Naive thymus-derived CD4-positive, alpha-beta T cell (primary cell): ENCODE results near the gene GID4. TPM values are rescaled to one million over a fixed set of nuclear protein-coding genes. Genes with fewer than 3 reads are reported as not detected.

Experiments used
- ATAC-seq: fragments of 150-1000 bp; cut with Tn5 transposase; 2 replicates; pipeline ENCODE4 v1.10.0; 2021; ENCODE audit warnings: mild to moderate bottlenecking, moderate library complexity
- CTCF ChIA-PET: fragments of 350-600 bp; sonication (Branson Sonifier 250); formaldehyde crosslinking; loops from one replicate; lab custom pipeline; 2021; ENCODE audit warnings: antibody characterized with exemption; lab: Charles Lee
- POLR2A ChIA-PET: fragments of 350-600 bp; sonication (Branson Sonifier 250); formaldehyde crosslinking; loops from one replicate; lab custom pipeline; 2021; ENCODE audit warnings: antibody characterized with exemption, inconsistent platforms; lab: Charles Lee
- DNase-seq, 9 donors: peaks; one replicate each; pipeline versions ENCODE4 v3.0.0 to v3.0.0-alpha.2; 2020 to 2022; ENCODE audit warnings: mixed read lengths in 1 of 9
- H3K27ac ChIP-seq: one replicate; pipeline ENCODE4 v1.7.0; 2013; ENCODE audit warnings: mild to moderate bottlenecking, low read depth, low read length, moderate library complexity
- H3K27me3 ChIP-seq, 2 donors: one replicate each; pipeline ENCODE4 v1.7.0; 2013; ENCODE audit warnings: low read length in 2 of 2, mild to moderate bottlenecking in 2 of 2, moderate library complexity in 2 of 2; ENCODE audit not compliant: control insufficient read depth in 2 of 2, insufficient read depth in 2 of 2
- H3K36me3 ChIP-seq, 3 experiments: 1 replicate in 2 of 3; 2 replicates in 1 of 3; pipeline ENCODE4 v1.7.0; 2013; ENCODE audit warnings: low read length in 3 of 3, mild to moderate bottlenecking in 3 of 3, moderate library complexity in 1 of 3; ENCODE audit not compliant: insufficient read depth in 3 of 3, control insufficient read depth in 2 of 3
- H3K4me1 ChIP-seq, 2 donors: one replicate each; pipeline ENCODE4 v1.7.0; 2013; ENCODE audit warnings: low read length in 2 of 2, mild to moderate bottlenecking in 2 of 2, moderate library complexity in 1 of 2; ENCODE audit not compliant: control insufficient read depth in 2 of 2, insufficient read depth in 2 of 2
- H3K4me3 ChIP-seq: 2 replicates; pipeline ENCODE4 v1.7.0; 2013; ENCODE audit warnings: mild to moderate bottlenecking, low read length
- H3K9me3 ChIP-seq, 3 experiments: 1 replicate in 2 of 3; 2 replicates in 1 of 3; pipeline ENCODE4 v1.7.0; 2013; ENCODE audit warnings: low read length in 3 of 3; ENCODE audit not compliant: control insufficient read depth in 2 of 3
- H3K27ac Mint-ChIP-seq, 9 donors: one replicate each; pipeline ENCODE4 v1.8.0; 2020 to 2022; ENCODE audit warnings: mixed read lengths in 9 of 9, mild to moderate bottlenecking in 8 of 9, moderate library complexity in 5 of 9, inconsistent platforms in 2 of 9
- H3K27me3 Mint-ChIP-seq, 5 donors: one replicate each; pipeline ENCODE4 v1.8.0; 2021 to 2022; ENCODE audit warnings: mixed read lengths in 5 of 5, mild to moderate bottlenecking in 1 of 5
- H3K36me3 Mint-ChIP-seq, 5 donors: one replicate each; pipeline ENCODE4 v1.8.0; 2020 to 2022; ENCODE audit warnings: mixed read lengths in 5 of 5, mild to moderate bottlenecking in 3 of 5, inconsistent platforms in 1 of 5
- H3K4me1 Mint-ChIP-seq, 7 donors: one replicate each; pipeline ENCODE4 v1.8.0; 2020 to 2022; ENCODE audit warnings: mixed read lengths in 7 of 7, mild to moderate bottlenecking in 3 of 7, inconsistent platforms in 1 of 7
- H3K4me3 Mint-ChIP-seq, 10 donors: one replicate each; pipeline ENCODE4 v1.8.0; 2020 to 2022; ENCODE audit warnings: mild to moderate bottlenecking in 10 of 10, mixed read lengths in 10 of 10, moderate library complexity in 6 of 10, inconsistent platforms in 2 of 10
- H3K9me3 Mint-ChIP-seq, 11 donors: one replicate each; pipeline ENCODE4 v1.8.0; 2020 to 2022; ENCODE audit warnings: mixed read lengths in 11 of 11, mild to moderate bottlenecking in 4 of 11, inconsistent platforms in 1 of 11, moderate library complexity in 1 of 11
- intact Hi-C, 2 donors: fragments of 100-400 bp; cut with micrococcal nuclease; formaldehyde crosslinking; loops; one replicate each; pipeline ENCODE4 v1.15.1; 2023
- polyA plus RNA-seq, 2 donors: library from polyadenylated mRNA; unstranded; fragments of 300-500 nt; fragmentation: Illumina TruSeq; gene quantifications; one replicate each; pipeline ENCODE4 v1.2.3, GENCODE V29; 2021
- total RNA-seq, 6 experiments: library from RNA in 5 of 6; stranded (reverse) in 5 of 6; gene quantifications; 1 replicate in 5 of 6; 2 replicates in 1 of 6; pipeline ENCODE4 v1.2.3 and lab custom pipeline; 2021 to 2026

GID4 gene
- total and polyA plus RNA-seq, 7 experiments from 2014 or later, result 5.9 to 11.4 (median 7.0) TPM

- Mint-ChIP-seq H3K27ac (no peak overlapping the region), H3K9me3 (no peaks in the 10 kb centered on the region), H3K4me1 (no peaks in the 10 kb centered on the region), H3K4me3 (no peak overlapping the region), H3K36me3 (peaks cover 0 to 4% (median 0%) of the 10 kb centered on the region in 5 donors), H3K27me3 (no peaks in the 10 kb centered on the region)
- ChIA-PET POLR2A (no interaction called here), CTCF (no interaction called here)
- Histone ChIP-seq H3K4me1 (no peaks in the 10 kb centered on the region), H3K27ac (no peak overlapping the region), H3K4me3 (no peak overlapping the region), H3K27me3 (no peaks in the 10 kb centered on the region), H3K36me3 (peaks cover 0 to 44% (median 0%) of the 10 kb centered on the region in 3 experiments), H3K9me3 (no peaks in the 10 kb centered on the region)
- intact Hi-C loops, result no loop called here
- DNase-seq (no peak), ATAC-seq (no peak)
Measured at GRCh38 chr17:18107971-18108370, 68.8 kb downstream of the GID4 start.

- Histone ChIP-seq H3K27ac (no peak within 1 kb of the TSS), H3K27me3 (no peaks in the 10 kb centered on the region), H3K9me3 (no peaks in the 10 kb centered on the region), H3K4me3 (no peak within 1 kb of the TSS), H3K4me1 (no peaks in the 10 kb centered on the region), H3K36me3 (peaks cover 0 to 38% (median 0%) of the 10 kb centered on the region in 3 experiments)
- Mint-ChIP-seq H3K4me1 (no peaks in the 10 kb centered on the region), H3K4me3 (no peak within 1 kb of the TSS), H3K36me3 (peaks cover 0 to 4% (median 0%) of the 10 kb centered on the region in 5 donors), H3K27ac (peak within 1 kb of the TSS in 5 of 9 donors; percentile 18 to 56 (median 49)), H3K27me3 (no peaks in the 10 kb centered on the region), H3K9me3 (no peaks in the 10 kb centered on the region)
- ATAC-seq (no peak), DNase-seq (no peak)
- ChIA-PET CTCF (no interaction called here), POLR2A (no interaction called here)
- intact Hi-C loops, result no loop called here
Measured at GRCh38 chr17:18108401-18109312, 69.4 kb downstream of the GID4 start, which contains the start of gene MYO15A. TSS of gene MYO15A (plus strand) at chr17:18108756. CDS start at chr17:18118801, 10,045 bp downstream.

DNA sequence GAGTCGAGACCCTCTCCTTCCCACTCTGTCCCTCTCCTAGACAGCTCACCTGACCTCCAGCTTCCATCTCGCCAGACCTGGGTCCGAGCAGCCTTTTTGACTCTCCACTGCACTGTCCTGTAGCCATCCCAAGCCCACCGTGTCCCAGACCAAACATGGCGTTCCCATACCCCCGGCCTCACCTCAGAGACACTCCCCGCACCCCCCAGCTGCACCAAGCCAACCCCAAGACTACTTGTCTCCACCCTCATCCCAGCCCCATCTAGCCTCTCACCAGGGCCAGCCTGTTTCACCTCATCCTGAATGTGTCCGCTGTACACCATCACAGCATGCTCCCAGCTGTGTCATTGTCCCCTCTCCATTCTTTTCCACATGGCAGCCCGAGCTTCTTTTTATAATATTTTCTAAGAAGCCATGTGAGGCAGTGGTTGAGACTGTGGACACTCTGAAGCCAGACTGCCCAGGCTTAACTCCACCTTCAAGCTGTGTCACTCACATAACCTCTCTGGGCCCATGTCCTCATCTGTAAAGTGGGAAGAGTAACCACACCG, 70.8 kb downstream of the GID4 start:
- H3K9me3 Mint-ChIP-seq, result no peaks in the 10 kb centered on the region
- peak overlapping the region in 3 of 9 donors; percentile 11 to 49 (median 44) for H3K27ac Mint-ChIP-seq
- CTCF ChIA-PET, result no interaction called here

DNA sequence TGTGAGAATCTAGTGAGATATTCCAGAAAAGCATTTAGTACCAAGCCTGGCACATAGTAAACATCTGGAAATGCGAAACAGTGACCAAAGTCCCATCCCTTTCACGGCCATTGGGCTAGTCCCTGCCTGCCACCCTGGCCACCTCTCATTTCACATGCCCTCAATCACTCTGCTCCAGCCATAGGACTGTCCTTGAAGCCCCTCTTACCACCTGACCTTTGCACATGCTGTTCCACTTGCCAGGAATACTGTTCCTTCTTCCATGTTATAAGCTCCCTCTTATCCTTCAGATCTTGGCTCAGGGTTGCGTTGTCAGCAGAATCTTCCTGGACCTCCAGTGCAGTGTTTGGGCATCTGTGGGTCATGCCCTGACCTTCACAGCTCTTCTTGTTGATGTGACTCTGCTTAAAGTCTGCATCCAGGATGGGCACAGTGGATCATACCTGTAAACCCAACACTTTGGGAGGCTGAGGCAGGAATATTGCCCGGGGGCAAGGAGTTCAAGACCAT, 71.5 kb downstream of the GID4 start:
- Histone ChIP-seq H3K27ac (no peak overlapping the region), H3K36me3 (peaks cover 0 to 18% (median 0%) of the 10 kb centered on the region in 3 experiments), H3K4me1 (no peaks in the 10 kb centered on the region), H3K4me3 (no peak overlapping the region), H3K9me3 (no peaks in the 10 kb centered on the region), H3K27me3 (no peaks in the 10 kb centered on the region)
- peaks cover 0 to 1% (median 0%) of the 10 kb centered on the region in 7 donors for H3K4me1 Mint-ChIP-seq
- ATAC-seq (no peak), DNase-seq (no peak)
- peaks cover 0 to 4% (median 0%) of the 10 kb centered on the region in 5 donors for H3K36me3 Mint-ChIP-seq
- no peak overlapping the region for H3K4me3 Mint-ChIP-seq
- intact Hi-C loops, result no loop called here
- no peaks in the 10 kb centered on the region for H3K27me3 Mint-ChIP-seq
- CTCF ChIA-PET, result no interaction called here
- POLR2A ChIA-PET, result no interaction called here
- peak overlapping the region in 3 of 9 donors; percentile 51 to 74 (median 65) for H3K27ac Mint-ChIP-seq
- H3K9me3 Mint-ChIP-seq, result no peaks in the 10 kb centered on the region

More for the DNA sequence above, 70.8 kb downstream of the GID4 start:
- Histone ChIP-seq H3K4me1 (no peaks in the 10 kb centered on the region), H3K27me3 (no peaks in the 10 kb centered on the region), H3K27ac (no peak overlapping the region), H3K36me3 (peaks cover 0 to 25% (median 0%) of the 10 kb centered on the region in 3 experiments), H3K9me3 (no peaks in the 10 kb centered on the region), H3K4me3 (no peak overlapping the region)
- no peak overlapping the region for H3K4me3 Mint-ChIP-seq
- no peaks in the 10 kb centered on the region for H3K27me3 Mint-ChIP-seq
- POLR2A ChIA-PET, result no interaction called here
- no peak for ATAC-seq
- peaks cover 0 to 4% (median 0%) of the 10 kb centered on the region in 5 donors for H3K36me3 Mint-ChIP-seq
- H3K4me1 Mint-ChIP-seq, result no peaks in the 10 kb centered on the region
- no peak for DNase-seq
- intact Hi-C loops, result no loop called here

- H3K27ac Mint-ChIP-seq, result no peak overlapping the region
- H3K27me3 ChIP-seq, result no peaks in the 10 kb centered on the region
- POLR2A ChIA-PET, result no interaction called here
- ATAC-seq (no peak), DNase-seq (no peak)
- no peak overlapping the region for H3K27ac ChIP-seq
- intact Hi-C loops, result no loop called here
- H3K4me1 ChIP-seq, result no peaks in the 10 kb centered on the region
- no peak overlapping the region for H3K4me3 Mint-ChIP-seq
- peaks cover 0 to 4% (median 0%) of the 10 kb centered on the region in 5 donors for H3K36me3 Mint-ChIP-seq
- peaks cover 0 to 3% (median 0%) of the 10 kb centered on the region in 7 donors for H3K4me1 Mint-ChIP-seq
- no peaks in the 10 kb centered on the region for H3K9me3 Mint-ChIP-seq
- H3K9me3 ChIP-seq, result no peaks in the 10 kb centered on the region
- H3K27me3 Mint-ChIP-seq, result no peaks in the 10 kb centered on the region
- peaks cover 0 to 10% (median 0%) of the 10 kb centered on the region in 3 experiments for H3K36me3 ChIP-seq
- CTCF ChIA-PET, result no interaction called here
- H3K4me3 ChIP-seq, result no peak overlapping the region
Measured at GRCh38 chr17:18111330-18111971, 72.2 kb downstream of the GID4 start.

DNA sequence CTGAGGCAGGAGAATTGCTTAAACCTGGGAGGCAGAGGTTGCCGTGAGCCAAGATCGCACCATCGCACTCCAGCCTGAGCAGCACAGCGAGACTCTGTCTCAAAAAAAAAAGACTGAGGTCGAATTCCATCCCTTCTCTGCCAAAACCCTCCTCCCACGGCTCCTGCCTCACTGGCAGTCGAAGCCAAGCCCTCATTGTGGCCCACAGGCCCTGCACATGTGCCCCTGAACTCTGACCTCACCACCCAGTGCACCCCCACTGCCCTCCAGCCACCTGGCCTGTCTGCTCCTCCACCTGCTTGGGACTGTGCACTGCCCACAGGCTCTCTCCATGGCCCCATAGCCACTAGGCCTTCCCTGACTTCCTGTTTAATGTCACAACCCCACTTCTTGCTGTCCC, 76.3 kb downstream of the GID4 start:
- ChIA-PET POLR2A (no interaction called here), CTCF (no interaction called here)
- H3K27ac Mint-ChIP-seq, result peak overlapping the region in 1 of 9 donors; percentile 57
- ATAC-seq (no peak), DNase-seq (no peak)
- intact Hi-C loops, result no loop called here
- no peaks in the 10 kb centered on the region for H3K27me3 Mint-ChIP-seq
- Histone ChIP-seq H3K4me1 (no peaks in the 10 kb centered on the region), H3K27me3 (no peaks in the 10 kb centered on the region), H3K4me3 (no peak overlapping the region), H3K27ac (no peak overlapping the region), H3K36me3 (no peaks in the 10 kb centered on the region), H3K9me3 (no peaks in the 10 kb centered on the region)
- H3K36me3 Mint-ChIP-seq, result peaks cover 0 to 2% (median 0%) of the 10 kb centered on the region in 5 donors
- peaks cover 0 to 3% (median 0%) of the 10 kb centered on the region in 7 donors for H3K4me1 Mint-ChIP-seq
- H3K9me3 Mint-ChIP-seq, result peaks cover 0 to 4% (median 1%) of the 10 kb centered on the region in 11 donors
- H3K4me3 Mint-ChIP-seq, result no peak overlapping the region
